ENCODE measurements around the gene GTSE1.
"Not testable (repeated sequence)": the region's sequence is repeated elsewhere in the genome, so short reads cannot be mapped to it uniquely, and the experiment has no call there.

GTSE1 gene

GRCh38 chr22:46296257-46297150 is at the start of gene GTSE1:
Gene GTSE1 (plus strand): TSS chr22:46296870. CDS start chr22:46297401, 531 bp downstream.
- DNase-seq (ENCODE audit: low spot score) = peak; percentile 97

GRCh38 chr22:46247443-46247975 is 49.2 kb upstream of the GTSE1 start:
- no peak for DNase-seq (ENCODE audit: low spot score)

GRCh38 chr22:46250035-46250782 is 46.5 kb upstream of the GTSE1 start, which contains the start of gene CDPF1:
Gene CDPF1 (minus strand): TSS chr22:46250293. CDS start chr22:46248284, 2,009 bp downstream.
- peak; percentile 90 for DNase-seq (ENCODE audit: low spot score)

- no peak for DNase-seq (ENCODE audit: low spot score)
Measured at GRCh38 chr22:46250783-46251125, 45.9 kb upstream of the GTSE1 start.

- no peak for DNase-seq (ENCODE audit: low spot score)
Measured at GRCh38 chr22:46251266-46251665, 45.4 kb upstream of the GTSE1 start.

- no peak for DNase-seq (ENCODE audit: low spot score)
Measured at GRCh38 chr22:46251816-46252380, 44.8 kb upstream of the GTSE1 start.

GRCh38 chr22:46256358-46256958 is 40.2 kb upstream of the GTSE1 start:
- DNase-seq (ENCODE audit: low spot score) = no peak

GRCh38 chr22:46259374-46259773 is 37.3 kb upstream of the GTSE1 start:
- DNase-seq (ENCODE audit: low spot score) = no peak

GRCh38 chr22:46260038-46260437 is 36.6 kb upstream of the GTSE1 start:
- no peak for DNase-seq (ENCODE audit: low spot score)

- DNase-seq (ENCODE audit: low spot score) = no peak
Measured at GRCh38 chr22:46262449-46263215, 34.0 kb upstream of the GTSE1 start.

- no peak for DNase-seq (ENCODE audit: low spot score)
Measured at GRCh38 chr22:46263216-46263590, 33.5 kb upstream of the GTSE1 start, which contains the start of gene PKDREJ. Gene PKDREJ (minus strand): TSS chr22:46263343. CDS start chr22:46263322, 21 bp downstream.

GRCh38 chr22:46264520-46264919 is 32.1 kb upstream of the GTSE1 start:
- not testable (repeated sequence) for DNase-seq (ENCODE audit: low spot score)

- not testable (repeated sequence) for DNase-seq (ENCODE audit: low spot score)
Measured at GRCh38 chr22:46265627-46266026, 31.0 kb upstream of the GTSE1 start.

GRCh38 chr22:46267431-46268279 is 29.0 kb upstream of the GTSE1 start, which contains the start of gene TTC38:
Gene TTC38 (plus strand): TSS chr22:46268008. CDS start chr22:46268040, 32 bp downstream.
- DNase-seq (ENCODE audit: low spot score) = peak; percentile 96

- DNase-seq (ENCODE audit: low spot score) = no peak
Measured at GRCh38 chr22:46269564-46269963, 27.1 kb upstream of the GTSE1 start.

- no peak for DNase-seq (ENCODE audit: low spot score)
Measured at GRCh38 chr22:46272196-46272595, 24.5 kb upstream of the GTSE1 start.

GRCh38 chr22:46272762-46273431 is 23.8 kb upstream of the GTSE1 start:
- no peak for DNase-seq (ENCODE audit: low spot score)

GRCh38 chr22:46273432-46274148 is 23.1 kb upstream of the GTSE1 start:
- DNase-seq (ENCODE audit: low spot score) = no peak

GRCh38 chr22:46274381-46274780 is 22.3 kb upstream of the GTSE1 start:
- DNase-seq (ENCODE audit: low spot score) = no peak
